Thyroid gland (tissue), 4 donors: ENCODE measurements around the gene INTS1. TPM values are rescaled to one million over a fixed set of nuclear protein-coding genes. Genes with fewer than 3 reads are reported as not detected.

ENCODE experiments used
- DNase-seq, 2 donors: peaks; one replicate each; pipeline ENCODE4 v3.0.0-alpha.2; 2019
- H3K27ac ChIP-seq, 3 donors: fragments of 200-600 bp; sonication (generic); 1 replicate in 2 of 3; 2 replicates in 1 of 3; pipeline ENCODE4 v1.5.1; 2016 to 2019; ENCODE audit warnings: mild to moderate bottlenecking in 1 of 3, moderate library complexity in 1 of 3
- H3K27me3 ChIP-seq: fragments of 200-600 bp; sonication (generic); one replicate; pipeline ENCODE4 v1.5.1; 2019
- H3K36me3 ChIP-seq, 2 donors: fragments of 200-600 bp; sonication (generic); one replicate each; pipeline ENCODE4 v1.5.1; 2016 to 2019
- H3K4me1 ChIP-seq, 2 donors: fragments of 200-600 bp; sonication (generic); one replicate each; pipeline ENCODE4 v1.5.1; 2017 to 2019
- H3K4me3 ChIP-seq, 3 donors: fragments of 200-600 bp; sonication (generic); replicated peaks in 1 of 3; 1 replicate in 2 of 3; 2 replicates in 1 of 3; pipeline ENCODE4 v1.5.1; 2016; ENCODE audit warnings: mild to moderate bottlenecking in 1 of 3
- H3K9me3 ChIP-seq: fragments of 200-600 bp; sonication (generic); one replicate; pipeline ENCODE4 v1.5.1; 2017
- POLR2A ChIP-seq, 2 donors: fragments of 450-650 bp; IDR thresholded peaks; one replicate each; pipeline ENCODE4 v1.6.1; 2017; ENCODE audit warnings: antibody characterized with exemption in 2 of 2, mild to moderate bottlenecking in 2 of 2, moderate library complexity in 1 of 2
- WGBS, 2 donors: methylation state at CpG; one replicate each; pipeline ENCODE4 v1.1.5; 2017; 5-methylcytosine and 5-hydroxymethylcytosine counted together
- intact Hi-C: fragments of 100-400 bp; cut with DNase I; formaldehyde crosslinking; loops from one replicate; pipeline ENCODE4 v1.15.1; 2023
- total RNA-seq, 4 donors: library from RNA; depleted of rRNA; stranded (reverse); fragments of >200 nt; gene quantifications; one replicate each; pipeline ENCODE4 v1.2.3, GENCODE V29; 2016
- TF ChIP-seq, protein P1 (sequence below), 6 experiments: fragments of 200-600 bp in 3 of 6; fragments of 450-650 bp in 3 of 6; sonication (generic) in 3 of 6; IDR thresholded peaks; one replicate each; pipeline ENCODE4 v1.5.1; 2016 to 2019; ENCODE audit warnings: antibody characterized with exemption in 6 of 6, mild to moderate bottlenecking in 2 of 6, inconsistent platforms in 1 of 6, moderate library complexity in 1 of 6

The INTS1 gene
- total RNA-seq, 4 donors from 2014 or later, result 34.5 to 72.3 (median 65.5) TPM

DNA sequence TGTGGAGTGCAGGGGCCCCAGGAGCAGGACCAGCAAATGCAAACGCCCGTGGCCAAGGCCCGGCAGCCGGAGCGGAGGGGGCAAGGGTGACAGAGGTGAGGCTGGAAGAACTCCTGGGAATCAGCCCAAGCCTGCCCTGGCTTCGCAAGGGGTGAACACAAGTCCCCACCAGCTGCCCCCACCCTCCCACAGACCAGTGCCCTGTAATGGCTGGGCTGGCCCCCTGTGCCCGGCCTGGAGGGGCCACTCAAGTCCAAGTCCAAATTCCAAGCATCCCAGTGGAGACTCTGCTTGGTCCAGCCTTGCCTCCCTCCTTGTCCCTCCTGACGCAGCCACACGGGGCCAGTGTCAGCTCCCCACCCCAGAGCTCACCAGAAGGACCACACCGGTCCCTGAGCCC lies 73.0 kb downstream of the INTS1 start:
- H3K36me3 ChIP-seq, result no peaks in the 10 kb centered on the region
- no peaks in the 10 kb centered on the region for H3K4me1 ChIP-seq
- no peak overlapping the region for H3K4me3 ChIP-seq
- intact Hi-C loops, result no loop called here
- 56 to 65% methylated on average over 6 of the region's 10 CpGs for WGBS, 2 donors
- no peaks in the 10 kb centered on the region for H3K9me3 ChIP-seq
- TF ChIP-seq POLR2A (IDR thresholded peaks at IDR 0.05), result no peak
- TF ChIP-seq, protein P1, sequence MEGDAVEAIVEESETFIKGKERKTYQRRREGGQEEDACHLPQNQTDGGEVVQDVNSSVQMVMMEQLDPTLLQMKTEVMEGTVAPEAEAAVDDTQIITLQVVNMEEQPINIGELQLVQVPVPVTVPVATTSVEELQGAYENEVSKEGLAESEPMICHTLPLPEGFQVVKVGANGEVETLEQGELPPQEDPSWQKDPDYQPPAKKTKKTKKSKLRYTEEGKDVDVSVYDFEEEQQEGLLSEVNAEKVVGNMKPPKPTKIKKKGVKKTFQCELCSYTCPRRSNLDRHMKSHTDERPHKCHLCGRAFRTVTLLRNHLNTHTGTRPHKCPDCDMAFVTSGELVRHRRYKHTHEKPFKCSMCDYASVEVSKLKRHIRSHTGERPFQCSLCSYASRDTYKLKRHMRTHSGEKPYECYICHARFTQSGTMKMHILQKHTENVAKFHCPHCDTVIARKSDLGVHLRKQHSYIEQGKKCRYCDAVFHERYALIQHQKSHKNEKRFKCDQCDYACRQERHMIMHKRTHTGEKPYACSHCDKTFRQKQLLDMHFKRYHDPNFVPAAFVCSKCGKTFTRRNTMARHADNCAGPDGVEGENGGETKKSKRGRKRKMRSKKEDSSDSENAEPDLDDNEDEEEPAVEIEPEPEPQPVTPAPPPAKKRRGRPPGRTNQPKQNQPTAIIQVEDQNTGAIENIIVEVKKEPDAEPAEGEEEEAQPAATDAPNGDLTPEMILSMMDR (IDR thresholded peaks at IDR 0.05), result no peak
- no peak overlapping the region for H3K27ac ChIP-seq
- no peak for DNase-seq
- no peaks in the 10 kb centered on the region for H3K27me3 ChIP-seq

DNA sequence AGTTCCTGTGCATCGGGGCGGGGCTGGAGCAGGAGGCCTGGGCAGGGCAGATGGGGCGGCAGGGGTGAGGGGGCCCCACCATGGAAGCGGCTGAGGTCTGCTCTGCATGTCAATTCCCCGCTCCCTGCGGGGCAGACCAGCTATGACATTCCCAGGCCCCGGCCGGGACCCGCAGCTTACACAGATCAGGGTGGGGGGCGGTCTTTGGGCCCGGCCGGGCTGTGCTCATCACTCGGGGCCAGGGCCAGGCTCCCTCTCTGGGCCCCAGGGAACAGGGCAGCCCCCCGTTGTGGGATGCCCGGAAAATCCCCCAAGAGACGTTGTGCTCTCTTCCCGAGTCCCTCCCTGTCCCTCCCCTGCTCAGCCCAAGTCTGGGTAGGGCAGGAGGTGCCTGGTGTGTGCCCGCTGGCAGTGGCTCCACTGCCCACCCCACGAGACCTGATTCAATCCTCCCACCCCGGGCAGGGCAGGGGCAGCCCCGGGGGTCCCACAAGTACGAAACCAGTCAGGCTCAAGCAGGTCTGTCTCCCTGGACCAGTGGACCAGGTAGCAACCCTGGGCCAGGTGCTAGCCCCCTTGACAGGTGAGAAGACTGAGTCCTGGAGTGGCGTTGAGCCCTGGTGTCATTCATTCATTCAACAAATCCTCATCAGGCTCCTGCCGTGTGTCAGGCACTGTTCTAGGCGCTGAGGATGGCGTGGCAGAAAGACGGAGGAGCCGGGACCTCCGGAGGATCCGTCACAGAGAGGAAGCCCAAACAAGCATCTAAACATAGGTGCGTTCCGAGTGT lies 73.9 kb downstream of the INTS1 start:
- DNase-seq, result no peak
- Histone ChIP-seq H3K27me3 (no peaks in the 10 kb centered on the region), H3K27ac (no peak overlapping the region), H3K4me1 (no peaks in the 10 kb centered on the region), H3K36me3 (no peaks in the 10 kb centered on the region), H3K9me3 (no peaks in the 10 kb centered on the region), H3K4me3 (no peak overlapping the region)
- intact Hi-C loops, result no loop called here
- 73 to 78% methylated on average over 15 to 23 of the region's 32 CpGs for WGBS, 2 donors
- TF ChIP-seq, protein P1 (IDR thresholded peaks at IDR 0.05), result no peak
- TF ChIP-seq POLR2A (IDR thresholded peaks at IDR 0.05), result no peak

- no peak for TF ChIP-seq POLR2A (IDR thresholded peaks at IDR 0.05)
- TF ChIP-seq, protein P1 (IDR thresholded peaks at IDR 0.05), result no peak
- WGBS, 2 donors, result 45 to 49% methylated on average over 7 to 17 of the region's 20 CpGs
These were observed 75.2 kb downstream of the INTS1 start for GRCh38 chr7:1428941-1429501.

GRCh38 chr7:1427064-1427657 lies 77.0 kb downstream of the INTS1 start:
- no peaks in the 10 kb centered on the region for H3K4me1 ChIP-seq
- H3K4me3 ChIP-seq, result no peak overlapping the region
- no peaks in the 10 kb centered on the region for H3K36me3 ChIP-seq
- WGBS, 2 donors, result 88 to 90% methylated on average over 13 of the region's 13 CpGs
- H3K27ac ChIP-seq, result no peak overlapping the region
- TF ChIP-seq POLR2A (IDR thresholded peaks at IDR 0.05), result no peak
- TF ChIP-seq, protein P1 (IDR thresholded peaks at IDR 0.05), result no peak
- intact Hi-C loops, result no loop called here
- no peaks in the 10 kb centered on the region for H3K27me3 ChIP-seq
- no peaks in the 10 kb centered on the region for H3K9me3 ChIP-seq
- no peak for DNase-seq

More at GRCh38 chr7:1428941-1429501, 75.2 kb downstream of the INTS1 start:
- intact Hi-C loops, result no loop called here
- H3K4me3 ChIP-seq, result no peak overlapping the region
- no peaks in the 10 kb centered on the region for H3K4me1 ChIP-seq
- H3K27me3 ChIP-seq, result no peaks in the 10 kb centered on the region
- no peaks in the 10 kb centered on the region for H3K9me3 ChIP-seq
- DNase-seq, result no peak
- no peaks in the 10 kb centered on the region for H3K36me3 ChIP-seq
- no peak overlapping the region for H3K27ac ChIP-seq

DNA sequence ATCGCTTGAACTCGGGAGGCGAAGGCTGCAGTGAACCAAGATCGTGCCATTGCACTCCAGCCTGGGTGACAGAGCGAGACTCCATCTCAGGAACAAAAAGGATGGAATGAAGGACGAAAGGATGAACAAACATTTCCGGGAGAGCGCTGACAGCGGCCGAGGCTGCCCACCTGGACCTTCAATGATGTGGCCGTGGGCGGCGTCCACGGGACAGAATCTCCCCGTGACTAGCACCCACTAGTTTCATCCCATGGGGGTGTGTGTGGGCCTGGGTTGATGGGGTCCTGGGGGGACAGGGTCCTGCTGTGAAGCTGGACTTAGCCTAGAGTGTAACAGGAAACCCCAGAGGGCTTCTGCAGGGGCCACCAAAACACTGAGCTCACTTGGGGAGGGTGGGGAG lies 77.7 kb downstream of the INTS1 start:
- no peaks in the 10 kb centered on the region for H3K27me3 ChIP-seq
- WGBS, 2 donors, result 91 to 93% methylated on average over 15 of the region's 15 CpGs

More for the DNA sequence above, 77.7 kb downstream of the INTS1 start:
- H3K27ac ChIP-seq, result no peak overlapping the region
- no peaks in the 10 kb centered on the region for H3K4me1 ChIP-seq
- no peak for TF ChIP-seq POLR2A (IDR thresholded peaks at IDR 0.05)
- TF ChIP-seq, protein P1 (IDR thresholded peaks at IDR 0.05), result no peak
- intact Hi-C loops, result no loop called here
- H3K9me3 ChIP-seq, result no peaks in the 10 kb centered on the region
- no peaks in the 10 kb centered on the region for H3K36me3 ChIP-seq
- DNase-seq, result no peak
- no peak overlapping the region for H3K4me3 ChIP-seq
